ENCODE results near the gene MSLN. TPM values are rescaled to one million over a fixed set of nuclear protein-coding genes. Genes with fewer than 3 reads are reported as not detected.

Gene MSLN
- total and polyA plus RNA-seq, 2 of the 8 experiments (the other 6 are each of a cell fraction or from before 2014, with no cell fraction given) = 0.28 to 0.50 TPM

GRCh38 chr16:817001-817906 lies 56.7 kb downstream of the MSLN start:
- ChIA-PET CTCF (ENCODE audit: partially characterized antibody) (interaction anchor here (1.5 kb wide), 1 partner anchor 65 kb away, joined by 4 read pairs; no protein-coding TSS in a partner anchor), POLR2A (ENCODE audit: partially characterized antibody) (no interaction called here)
- WGBS, 2 experiments (ENCODE audit: extremely low coverage in 1 of 2, insufficient coverage in 1 of 2, insufficient read length in 1 of 2, insufficient replicate concordance in 2 of 2, low coverage in 1 of 2, low lambda C conversion rate in 2 of 2, missing lambda C conversion rate in 1 of 2) = 91% methylated on average over 60 of the region's 71 CpGs; no CpG with 5 or more reads in 1 of the 2 experiments
- H3K14ac ChIP-seq (ENCODE audit: insufficient read length) = no peak overlapping the region
- H2BK12ac ChIP-seq (ENCODE audit: low read depth, low read length) = no peak overlapping the region
- H3K9ac ChIP-seq (replicated peaks in 1 of 4; ENCODE audit: extremely low read depth in 1 of 4, low read depth in 3 of 4, low read length in 3 of 4) = no peak overlapping the region
- peaks cover 0 to 8% (median under 1%) of the 10 kb centered on the region in 4 experiments; a peak in 3 of 7 replicates for H3K4me1 ChIP-seq (replicated peaks in 1 of 4; ENCODE audit: control insufficient read depth in 3 of 4, insufficient read depth in 4 of 4, low read length in 3 of 4)
- no peak overlapping the region for H2AK5ac ChIP-seq (ENCODE audit: low read depth, low read length)
- H4K5ac ChIP-seq (ENCODE audit: insufficient read length, low read depth, low read length) = no peak overlapping the region
- H3K36me3 ChIP-seq (ENCODE audit: control insufficient read depth in 2 of 4, insufficient read depth in 4 of 4, low read length in 3 of 4) = no peaks in the 10 kb centered on the region
- no peak overlapping the region for H2AFZ ChIP-seq (ENCODE audit: low read length)
- H3K4ac ChIP-seq (replicated peaks; ENCODE audit: insufficient read length, low read depth, low read length) = no peak overlapping the region
- no peak overlapping the region for H3K4me2 ChIP-seq (ENCODE audit: insufficient read depth in 1 of 2, low read depth in 2 of 2, low read length in 2 of 2)
- no peaks in the 10 kb centered on the region for H3K79me2 ChIP-seq (ENCODE audit: control insufficient read depth in 1 of 2, insufficient read depth in 2 of 2, low read length in 2 of 2)
- H3K79me1 ChIP-seq (ENCODE audit: low read depth, low read length) = no peaks in the 10 kb centered on the region
- no peak for DNase-seq (ENCODE audit: low read depth in 1 of 2, low spot score in 2 of 2)
- no peak overlapping the region for H3K23ac ChIP-seq (ENCODE audit: insufficient read length)
- H4K8ac ChIP-seq (ENCODE audit: extremely low read depth, insufficient read depth, low read length) = no peak overlapping the region
- H2BK120ac ChIP-seq (replicated peaks; ENCODE audit: low read depth, low read length) = no peak overlapping the region
- H2BK15ac ChIP-seq (ENCODE audit: low read length) = no peak overlapping the region
- no peak for TF ChIP-seq HDAC2 (IDR thresholded peaks at IDR 0.05; ENCODE audit: borderline replicate concordance in 1 of 2, low read depth in 2 of 2, low read length in 2 of 2)
- no peak for TF ChIP-seq SAP30 (IDR thresholded peaks at IDR 0.05; ENCODE audit: insufficient read depth, insufficient replicate concordance, low read length)
- TF ChIP-seq BCL11A (IDR thresholded peaks at IDR 0.05; ENCODE audit: low read depth in 2 of 2, low read length in 2 of 2) = no peak
- no peak for TF ChIP-seq CHD2 (IDR thresholded peaks at IDR 0.05; ENCODE audit: low read length)
- TF ChIP-seq CTBP2 (IDR thresholded peaks at IDR 0.05; ENCODE audit: borderline replicate concordance, insufficient read depth, insufficient read length, low read length) = no peak
- TF ChIP-seq EP300 (IDR thresholded peaks at IDR 0.05; ENCODE audit: borderline replicate concordance in 1 of 2, low read depth in 2 of 2, low read length in 2 of 2) = no peak
- H4K91ac ChIP-seq (replicated peaks; ENCODE audit: insufficient read length, low read length) = no peak overlapping the region
- H3K18ac ChIP-seq (ENCODE audit: extremely low read depth, low read length) = no peak overlapping the region
- no peak for FAIRE-seq
- peaks cover 4 to 15% of the 10 kb centered on the region in 2 experiments; a peak in 3 of 4 replicates for H3K9me3 ChIP-seq (ENCODE audit: insufficient read depth in 2 of 2, low read depth in 1 of 2, low read length in 1 of 2)
- H2BK20ac ChIP-seq (ENCODE audit: low read length) = no peak overlapping the region
- H3K4me3 ChIP-seq (ENCODE audit: extremely low read depth in 1 of 4, insufficient read depth in 2 of 4, low read depth in 3 of 4, low read length in 4 of 4) = no peak overlapping the region
- H2BK5ac ChIP-seq (ENCODE audit: low read depth, low read length) = no peak overlapping the region
- peaks cover 0 to 3% of the 10 kb centered on the region in 2 experiments for H4K20me1 ChIP-seq (replicated peaks in 1 of 2; ENCODE audit: control insufficient read depth in 1 of 2, insufficient read depth in 2 of 2, low read length in 2 of 2)
- H3K23me2 ChIP-seq (ENCODE audit: low read depth, low read length) = no peaks in the 10 kb centered on the region; the same call in 1 of the 2 replicates
- H3K27ac ChIP-seq (ENCODE audit: low read depth, low read length) = no peak overlapping the region
- H3K56ac ChIP-seq (replicated peaks; ENCODE audit: insufficient read length, low read depth, low read length) = no peak overlapping the region
- H3K27me3 ChIP-seq (replicated peaks in 1 of 4; ENCODE audit: control insufficient read depth in 3 of 4, extremely low read depth in 1 of 4, insufficient read depth in 3 of 4, low read length in 3 of 4) = peaks cover 0 to 6% (median 4%) of the 10 kb centered on the region in 4 experiments; a peak in 5 of 7 replicates
